Kidney (tissue), 14 donors: ENCODE data around the gene ZMIZ2. TPM values are rescaled to one million over a fixed set of nuclear protein-coding genes. Genes with fewer than 3 reads are reported as not detected.
A peak's percentile ranks its signal among the peaks of the same experiment; 100 is the strongest.

Experiments used
- DNase-seq, 5 donors: peaks; one replicate each; pipeline ENCODE4 v3.0.0-alpha.2; 2013 to 2020
- FAIRE-seq: peaks from 2 replicates; lab custom pipeline; 2012; peaks lifted over from hg19 to GRCh38; lab: Jason Lieb, UNC
- H3K27ac ChIP-seq, 2 donors: one replicate each; pipeline ENCODE4 v1.7.0; 2013; ENCODE audit warnings: low read depth in 2 of 2, low read length in 2 of 2, inconsistent platforms in 1 of 2
- H3K27me3 ChIP-seq: one replicate; pipeline ENCODE4 v1.7.1; 2013; ENCODE audit warnings: low read length, inconsistent platforms; ENCODE audit not compliant: control insufficient read depth, insufficient read depth
- H3K36me3 ChIP-seq, 3 donors: one replicate each; pipeline versions ENCODE4 v1.7.0 to v1.7.1; 2013; ENCODE audit warnings: low read length in 3 of 3, control low read depth in 1 of 3, inconsistent platforms in 1 of 3; ENCODE audit not compliant: insufficient read depth in 3 of 3, control insufficient read depth in 2 of 3
- H3K4me1 ChIP-seq, 3 donors: one replicate each; pipeline versions ENCODE4 v1.7.0 to v1.7.1; 2013; ENCODE audit warnings: low read length in 3 of 3, inconsistent platforms in 1 of 3, low read depth in 1 of 3; ENCODE audit not compliant: control insufficient read depth in 2 of 3, insufficient read depth in 2 of 3
- H3K4me3 ChIP-seq, 3 donors: one replicate each; pipeline versions ENCODE4 v1.7.0 to v1.8.1; 2013; ENCODE audit warnings: low read length in 3 of 3, control low read depth in 1 of 3, inconsistent platforms in 1 of 3
- H3K9ac ChIP-seq, 3 donors: one replicate each; pipeline versions ENCODE4 v1.7.0 to v1.7.1; 2013; ENCODE audit warnings: low read length in 3 of 3, control low read depth in 1 of 3, inconsistent platforms in 1 of 3
- H3K9me3 ChIP-seq, 3 donors: one replicate each; pipeline versions ENCODE4 v1.7.0 to v1.7.1; 2013; ENCODE audit warnings: low read length in 3 of 3, control low read depth in 1 of 3, inconsistent platforms in 1 of 3; ENCODE audit not compliant: control insufficient read depth in 2 of 3, insufficient read depth in 1 of 3
- CTCF ChIP-seq: IDR thresholded peaks from 3 replicates; pipeline ENCODE4 v1.5.1; 2012; ENCODE audit warnings: mild to moderate bottlenecking, moderate library complexity, borderline replicate concordance; ENCODE audit not compliant: insufficient read depth; ENCODE audit errors: extremely low read depth
- intact Hi-C: fragments of 100-400 bp; cut with DNase I; formaldehyde crosslinking; loops from one replicate; pipeline ENCODE4 v1.11.1; 2022
- polyA plus RNA-seq: library from polyadenylated mRNA; stranded (reverse); fragments of 350-450 nt; fragmentation: Illumina TruSeq; extraction: RNeasy Lipid Tissue Mini Kit (QIAGEN cat#74804); gene quantifications from one replicate; pipeline ENCODE4 v1.2.3, GENCODE V29; 2014; ENCODE audit warnings: low read depth, low replicate concordance; ENCODE audit not compliant: insufficient read depth
- total RNA-seq: library from RNA; stranded (reverse); fragmentation: NEBNext Ultra II Directional; extraction: Animal tissue kit (Norgen Biotek cat#: 25700); gene quantifications from one replicate; pipeline ENCODE4 v1.2.1, GENCODE V29; 2021
- donor health status: control.
- donor health status: control.
- donor health status: control.
- donor health status: control.
- donor health status: control.
- donor health status: DM: yes; HTN: yes; CAD: no.
- donor health status: Normal renal cell carcinoma (clear cell type).

The ZMIZ2 gene
- total and polyA plus RNA-seq, 2 donors from 2014 or later = 30.5 to 127 TPM

- DNase-seq = peak in 2 of 5 donors; percentile 79
- Histone ChIP-seq H3K27me3 (no peaks in the 10 kb centered on the region), H3K9me3 (no peaks in the 10 kb centered on the region), H3K36me3 (peaks cover 3 to 16% (median 8%) of the 10 kb centered on the region in 3 donors), H3K4me3 (peak overlapping the region; percentile 71 to 77 (median 76)), H3K9ac (peak overlapping the region; percentile 67 to 73 (median 67)), H3K4me1 (peaks cover 0 to 11% (median 6%) of the 10 kb centered on the region in 3 donors), H3K27ac (peak overlapping the region; percentile 97 to 100)
- intact Hi-C loops = no loop called here
- FAIRE-seq = no peak
- no peak for TF ChIP-seq CTCF
These were observed 47.4 kb downstream of the ZMIZ2 start for GRCh38 chr7:44796034-44796503.

GRCh38 chr7:44796504-44797328, 48.1 kb downstream of the ZMIZ2 start, which contains the start of gene PPIA:
Gene PPIA, plus strand, starts transcription at chr7:44796681. Its CDS starts 44 bp downstream, at chr7:44796725.
- no peak for TF ChIP-seq CTCF
- no peaks in the 10 kb centered on the region for H3K9me3 ChIP-seq
- H3K4me1 ChIP-seq = peaks cover 0 to 11% (median 6%) of the 10 kb centered on the region in 3 donors
- peak within 1 kb of the TSS; percentile 97 to 100 for H3K27ac ChIP-seq
- peaks cover 5 to 20% (median 11%) of the 10 kb centered on the region in 3 donors for H3K36me3 ChIP-seq
- H3K27me3 ChIP-seq = no peaks in the 10 kb centered on the region
- intact Hi-C loops = no loop called here
- FAIRE-seq (no peak), DNase-seq (peak; percentile 98 to 100 (median 99))
- H3K4me3 ChIP-seq = peak within 1 kb of the TSS; percentile 71 to 88 (median 88)
- peak within 1 kb of the TSS; percentile 82 to 93 (median 88) for H3K9ac ChIP-seq

- Histone ChIP-seq H3K9ac (peak overlapping the region; percentile 82 to 93 (median 88)), H3K27ac (peak overlapping the region; percentile 97 to 100), H3K27me3 (no peaks in the 10 kb centered on the region), H3K9me3 (no peaks in the 10 kb centered on the region), H3K4me1 (peaks cover 0 to 11% (median 6%) of the 10 kb centered on the region in 3 donors), H3K36me3 (peaks cover 12 to 29% (median 13%) of the 10 kb centered on the region in 3 donors), H3K4me3 (peak overlapping the region; percentile 71 to 88 (median 88))
- FAIRE-seq (no peak), DNase-seq (peak; percentile 91 to 97 (median 93))
- peak; percentile 53 for TF ChIP-seq CTCF
- intact Hi-C loops = no loop called here
These were observed 48.9 kb downstream of the ZMIZ2 start for GRCh38 chr7:44797329-44798258.
